Stimulated activated CD4-positive, alpha-beta T cell treated with anti-CD3 and anti-CD28 coated beads, Interleukin-4, amount 100 ng/mL, for 24 hours (primary cell): ENCODE results near the gene KLK15.
"Not testable (repeated sequence)": the region's sequence is repeated elsewhere in the genome, so short reads cannot be mapped to it uniquely, and the experiment has no call there.

Source experiments
- DNase-seq: peaks from one replicate; pipeline ENCODE4 v3.0.0-alpha.2; 2020

KLK15 gene

GRCh38 chr19:50820086-50820485 lies 13.3 kb downstream of the KLK15 start:
- no peak for DNase-seq

DNA sequence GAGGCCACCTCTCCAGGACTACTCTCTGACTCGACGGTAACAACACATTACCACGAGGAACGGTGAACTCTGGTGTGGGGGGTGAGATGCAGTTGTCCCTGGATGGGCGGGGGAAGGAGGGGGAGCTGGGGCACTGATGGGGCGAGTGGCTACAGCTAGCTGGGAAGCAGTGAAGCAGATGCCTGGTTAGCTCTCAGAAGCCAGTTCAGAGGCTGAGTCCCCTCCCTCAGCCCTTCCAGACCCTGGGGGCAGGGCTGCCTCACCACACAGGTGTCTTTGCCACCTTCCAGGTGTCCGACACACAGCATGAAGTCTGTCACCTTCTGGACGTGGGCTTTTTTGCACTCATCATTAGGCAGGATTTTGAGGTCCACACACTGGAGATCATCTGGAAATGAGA lies 13.7 kb downstream of the KLK15 start:
- DNase-seq = no peak

- no peak for DNase-seq
Observed at GRCh38 chr19:50818859-50819472, 14.4 kb downstream of the KLK15 start.

GRCh38 chr19:50817941-50818858 lies 15.2 kb downstream of the KLK15 start:
- peak; percentile 58 for DNase-seq

GRCh38 chr19:50815439-50815838 lies 17.9 kb downstream of the KLK15 start:
- no peak for DNase-seq

DNA sequence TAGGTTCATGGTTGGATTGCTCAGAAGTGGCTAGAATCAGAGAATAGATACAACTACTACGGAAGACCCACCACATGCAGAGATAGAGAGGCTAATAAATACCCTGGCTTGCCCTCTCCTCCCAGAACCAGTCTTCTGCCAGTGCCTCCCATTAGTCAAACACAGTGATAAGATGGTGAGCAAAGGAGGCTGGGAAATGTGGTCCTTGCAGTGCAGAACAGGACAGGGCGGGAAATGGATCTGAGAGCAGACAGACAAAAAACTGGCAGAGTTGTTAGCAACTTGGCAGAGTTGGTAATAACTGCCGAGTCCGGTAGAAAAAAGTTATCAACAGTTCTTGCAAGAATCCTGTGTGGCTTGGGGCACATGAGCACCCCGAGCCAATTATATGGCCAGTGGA lies 18.5 kb downstream of the KLK15 start:
- DNase-seq = no peak

- no peak for DNase-seq
Observed at GRCh38 chr19:50812474-50812873, 20.9 kb downstream of the KLK15 start.

DNA sequence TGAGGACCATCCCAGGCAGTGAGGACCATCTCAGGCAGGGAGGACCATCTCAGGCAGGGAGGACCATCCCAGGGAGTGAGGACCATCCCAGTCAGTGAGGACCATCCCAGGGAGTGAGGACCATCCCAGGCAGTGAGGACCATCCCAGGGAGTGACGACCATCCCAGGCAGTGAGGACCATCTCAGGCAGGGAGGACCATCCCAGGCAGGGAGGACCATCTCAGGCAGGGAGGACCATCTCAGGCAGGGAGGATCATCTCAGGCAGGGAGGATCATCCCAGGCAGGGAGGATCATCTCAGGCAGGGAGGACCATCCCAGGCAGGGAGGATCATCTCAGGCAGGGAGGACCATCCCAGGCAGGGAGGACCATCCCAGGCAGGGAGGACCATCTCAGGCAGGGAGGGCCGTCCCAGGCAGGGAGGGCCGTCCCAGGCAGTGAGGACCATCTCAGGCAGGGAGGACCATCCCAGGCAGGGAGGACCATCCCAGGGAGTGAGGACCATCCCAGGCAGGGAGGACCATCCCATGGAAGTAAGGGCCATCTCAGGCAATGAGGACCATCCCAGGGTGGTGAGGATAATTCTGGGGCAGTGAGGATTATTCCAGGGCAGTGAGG lies 21.6 kb downstream of the KLK15 start:
- DNase-seq = not testable (repeated sequence)

DNA sequence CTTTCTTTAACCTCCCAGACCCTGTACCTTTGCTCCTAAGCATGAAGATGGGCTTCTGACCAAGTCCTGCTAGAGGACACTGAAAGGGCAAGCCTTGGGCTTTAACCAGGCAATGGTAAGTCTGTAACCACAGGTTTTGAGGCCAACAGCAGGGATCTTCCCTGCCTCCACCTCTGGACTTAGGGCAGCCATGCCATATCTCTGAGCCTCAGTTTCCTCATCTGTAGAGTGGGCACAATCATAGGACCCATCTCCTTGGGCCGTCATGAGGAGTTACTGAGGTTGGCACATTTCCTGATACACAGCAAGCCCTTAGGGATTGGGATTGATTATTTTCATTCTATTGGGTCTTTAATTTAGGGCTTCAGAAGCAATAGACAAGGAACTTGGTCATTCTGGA lies 24.5 kb downstream of the KLK15 start:
- no peak for DNase-seq

- DNase-seq = peak; percentile 99
Observed at GRCh38 chr19:50804420-50805272, 28.7 kb downstream of the KLK15 start.

DNA sequence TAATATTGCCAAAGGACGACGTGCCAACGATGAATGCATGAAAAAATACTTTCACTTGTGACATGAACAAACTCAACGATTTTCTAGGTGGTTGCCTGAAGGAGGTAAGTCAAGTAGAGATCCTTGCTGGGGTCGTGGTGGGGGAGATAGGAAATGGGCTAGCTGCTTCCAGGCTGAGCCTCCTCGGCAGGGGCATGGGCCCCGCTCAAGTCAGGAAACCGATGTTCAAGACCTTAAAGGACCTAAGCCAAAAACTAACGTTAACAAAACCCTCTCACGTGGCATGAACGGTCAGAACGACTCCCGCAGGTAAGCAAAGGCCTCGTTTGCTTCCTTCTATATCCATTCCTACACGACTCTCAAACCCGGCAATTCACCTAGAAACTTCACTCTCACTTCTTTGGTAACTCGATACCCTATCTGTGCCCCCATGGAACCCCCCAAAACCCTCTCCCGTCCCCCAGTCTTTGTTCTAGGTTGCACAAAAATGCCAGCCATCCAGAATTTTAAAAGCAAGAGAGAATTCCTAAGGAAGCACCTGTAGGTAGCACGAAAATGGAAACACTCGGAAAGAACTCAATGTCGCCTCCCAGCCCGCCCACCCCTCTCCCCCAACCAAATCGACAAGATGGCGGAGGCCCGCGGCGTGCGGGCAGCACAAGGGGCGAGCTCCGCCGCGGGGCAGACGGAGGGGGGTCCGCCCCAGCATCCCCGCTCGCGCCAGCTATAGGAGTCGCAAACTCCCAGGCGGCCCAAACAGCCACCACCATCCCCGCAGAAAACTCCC lies 29.5 kb downstream of the KLK15 start:
- peak; percentile 52 for DNase-seq

- no peak for DNase-seq
Observed at GRCh38 chr19:50801107-50801506, 32.3 kb downstream of the KLK15 start.

DNA sequence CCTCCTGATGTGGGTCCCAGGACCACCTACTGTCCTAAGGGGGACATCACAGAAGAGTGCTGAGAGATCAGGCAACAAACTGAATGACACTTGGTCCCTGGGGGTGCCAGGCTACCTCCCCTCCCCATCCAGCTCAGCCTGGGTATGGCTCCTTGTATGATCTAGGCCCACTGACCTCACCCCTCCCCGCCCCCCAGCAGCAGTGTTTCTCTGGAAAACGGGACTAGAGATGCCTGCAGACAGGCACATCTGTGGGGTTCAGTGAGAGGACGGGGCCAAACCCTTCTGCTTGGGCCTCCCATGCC lies 33.9 kb downstream of the KLK15 start:
- no peak for DNase-seq

DNA sequence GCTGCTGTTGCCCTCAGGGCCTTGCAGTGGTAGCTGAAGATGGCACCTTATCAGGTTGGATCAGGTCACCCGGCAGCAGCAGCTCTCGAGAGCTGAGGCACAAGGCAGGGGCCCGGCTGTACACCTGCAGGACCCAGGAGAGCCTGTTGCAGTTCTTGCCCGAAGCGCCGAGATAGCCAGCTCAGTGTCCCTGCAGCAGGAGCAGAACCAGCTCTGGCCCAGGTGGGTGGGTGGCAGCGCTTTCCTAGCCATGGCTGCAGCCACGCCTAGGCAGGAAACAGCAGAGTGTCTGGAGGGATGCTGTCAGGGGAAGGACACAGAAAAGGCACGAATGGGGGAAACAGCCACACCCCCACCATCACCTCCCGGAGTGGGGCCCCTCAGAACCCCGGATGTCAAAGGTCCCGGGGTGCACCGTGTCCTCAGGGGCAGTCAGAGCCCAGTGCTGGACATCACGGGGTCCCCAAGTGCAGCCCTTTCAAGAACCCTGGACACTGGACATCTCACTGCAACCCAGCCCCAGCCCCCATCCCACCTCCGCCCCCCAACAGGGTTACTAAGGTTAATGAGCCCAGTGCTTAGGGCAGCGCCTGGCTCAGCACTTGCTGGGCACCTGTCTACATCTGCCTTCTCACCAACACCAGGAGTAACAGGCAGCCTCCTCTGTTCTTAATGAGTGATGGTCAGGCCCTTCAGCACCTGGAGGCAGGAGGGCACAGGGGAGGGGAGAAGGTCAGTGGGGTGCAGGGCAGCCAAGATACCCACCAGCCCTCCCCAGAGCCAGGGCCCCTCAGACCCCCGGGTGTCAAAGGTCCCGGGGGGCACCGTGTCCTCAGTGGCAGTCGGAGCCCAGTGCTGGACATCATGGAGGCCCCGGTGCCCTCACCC lies 34.5 kb downstream of the KLK15 start:
- DNase-seq = no peak

GRCh38 chr19:50797781-50798658 lies 35.4 kb downstream of the KLK15 start:
- DNase-seq = no peak

GRCh38 chr19:50797429-50797780 lies 36.0 kb downstream of the KLK15 start:
- DNase-seq = no peak

GRCh38 chr19:50796634-50797428 lies 36.5 kb downstream of the KLK15 start:
- DNase-seq = no peak

- DNase-seq = no peak
Observed at GRCh38 chr19:50796128-50796633, 37.2 kb downstream of the KLK15 start.

- DNase-seq = no peak
Observed at GRCh38 chr19:50795664-50796073, 37.7 kb downstream of the KLK15 start.
